Heart left ventricle (tissue), 13 donors: ENCODE data around the gene LIPC.

ENCODE experiments used
- CTCF ChIP-seq, 12 donors: fragments of 200-600 bp; sonication (generic) in 4 of 12; IDR thresholded peaks; one replicate each; pipeline versions ENCODE4 v1.5.0 to v1.8.0; 2018 to 2022; ENCODE audit warnings: antibody characterized with exemption in 12 of 12, mild to moderate bottlenecking in 5 of 12
- POLR2A ChIP-seq, 2 donors: fragments of 450-650 bp; IDR thresholded peaks; one replicate each; pipeline ENCODE4 v1.6.1; 2017; ENCODE audit warnings: antibody characterized with exemption in 2 of 2, mild to moderate bottlenecking in 2 of 2, moderate library complexity in 2 of 2
- donor health status: ischemic (EF 13 %, LVEDD 7.1; RV severe dilation, severe dysfunction).
- donor health status: DM: no; HTN: yes; CAD: no.
- donor health status: DM: no; HTN: no; CAD: no.
- donor health status: ischemic (EF 25% LVEDD 6.9; RV normal size, moderate dysfunction).
- donor health status: ischemic (EF 25% LVEDD 5.7; RV mildly dilated, moderate dysfunction).
- donor health status: ischemic (EF 35%, LVEDD 5.7; RV mildly dilated, moderate dysfunction).
- donor health status: nonischemic (EF 11% LVEDD 7.7; RV severe dilation, severe dysfunction).
- donor health status: DM: yes; HTN: yes; CAD: no.
- donor health status: PGD.
- donor health status: ischemic (EF 29% LVEDD 5.4; RV normal size, mild dysfunction).
- donor health status: nonischemic (EF 23%, LVEDD 6.1; RV moderate dilation, normal function).

- TF ChIP-seq POLR2A (IDR thresholded peaks at IDR 0.05) = no peak
- no peak for TF ChIP-seq CTCF (IDR thresholded peaks at IDR 0.05)
Measured at GRCh38 chr15:58462973-58463663, 31.3 kb downstream of the LIPC start.
